Endothelial cell (in vitro differentiated cells): Measurements from ENCODE around the gene TINAG. TPM values are rescaled to one million over a fixed set of nuclear protein-coding genes. Genes with fewer than 3 reads are reported as not detected.

ENCODE experiments used
- DNase-seq: peaks from one replicate; pipeline ENCODE4 v3.0.0; 2021; ENCODE audit warnings: low spot score
- H3K27ac Mint-ChIP-seq: one replicate; pipeline ENCODE4 v1.8.0; 2021; ENCODE audit warnings: mixed read lengths, inconsistent platforms; ENCODE audit not compliant: unreplicated experiment
- H3K27me3 Mint-ChIP-seq: one replicate; pipeline ENCODE4 v1.8.0; 2021; ENCODE audit warnings: mild to moderate bottlenecking, moderate library complexity, mixed read lengths, inconsistent platforms; ENCODE audit not compliant: unreplicated experiment
- H3K36me3 Mint-ChIP-seq: one replicate; pipeline ENCODE4 v1.8.0; 2021; ENCODE audit warnings: mild to moderate bottlenecking, low read depth, mixed read lengths, inconsistent platforms; ENCODE audit not compliant: unreplicated experiment
- H3K4me1 Mint-ChIP-seq: one replicate; pipeline ENCODE4 v1.8.0; 2021; ENCODE audit warnings: mild to moderate bottlenecking, mixed read lengths, inconsistent platforms; ENCODE audit not compliant: unreplicated experiment
- H3K4me3 Mint-ChIP-seq: one replicate; pipeline ENCODE4 v1.8.0; 2021; ENCODE audit warnings: mild to moderate bottlenecking, mixed read lengths, inconsistent platforms; ENCODE audit not compliant: unreplicated experiment
- H3K9me3 Mint-ChIP-seq: one replicate; pipeline ENCODE4 v1.8.0; 2021; ENCODE audit warnings: mixed read lengths, inconsistent platforms; ENCODE audit not compliant: unreplicated experiment
- total RNA-seq: library from RNA; stranded (reverse); fragmentation: NEBNext Ultra II Directional; extraction: Animal tissue kit (Norgen Biotek cat#: 25700); gene quantifications from one replicate; pipeline ENCODE4 v1.2.1, GENCODE V29; 2021; ENCODE audit not compliant: unreplicated experiment
- TF ChIP-seq, protein P1 (sequence below): fragments of 200-600 bp; sonication (generic); IDR thresholded peaks from one replicate; pipeline ENCODE4 v1.5.0; 2021; ENCODE audit warnings: antibody characterized with exemption; ENCODE audit not compliant: unreplicated experiment

TINAG gene
- total RNA-seq, 1 donor from 2014 or later, result not detected

DNA sequence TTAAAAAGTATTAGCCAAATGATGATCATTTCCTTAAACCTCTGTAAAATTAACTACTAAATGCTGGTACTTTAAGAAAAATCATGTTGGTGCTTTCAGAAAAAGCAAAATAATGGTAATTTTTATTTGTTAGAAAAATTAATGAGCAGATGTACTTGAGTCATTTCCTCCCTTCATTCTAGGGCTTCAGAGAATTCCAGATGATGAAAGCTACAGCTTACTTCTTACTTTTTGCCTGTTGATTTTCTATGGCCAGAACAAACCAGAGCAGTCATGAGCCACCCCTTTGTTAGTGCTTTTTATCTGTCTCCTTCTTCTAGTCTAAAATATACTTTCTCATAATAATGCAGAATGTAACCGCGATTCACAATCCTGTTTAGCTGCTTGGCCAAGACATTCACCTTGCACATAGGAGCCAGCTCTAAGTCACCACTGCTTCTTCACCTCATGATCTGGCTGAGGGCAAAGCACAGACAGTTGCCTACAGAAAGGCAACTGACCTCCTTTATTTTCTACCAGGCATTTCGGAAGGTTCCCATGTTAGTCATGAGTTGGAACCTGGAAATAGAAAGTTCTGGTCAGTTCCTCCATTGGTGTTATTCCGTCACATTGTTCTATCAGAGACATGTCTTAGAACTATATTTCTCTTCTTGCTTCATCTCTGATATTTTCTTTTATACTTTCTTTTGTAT, 43.5 kb upstream of the TINAG start:
- peaks cover 4% of the 10 kb centered on the region for H3K4me1 Mint-ChIP-seq
- no peaks in the 10 kb centered on the region for H3K9me3 Mint-ChIP-seq
- H3K36me3 Mint-ChIP-seq, result no peaks in the 10 kb centered on the region
- DNase-seq, result no peak
- TF ChIP-seq, protein P1, sequence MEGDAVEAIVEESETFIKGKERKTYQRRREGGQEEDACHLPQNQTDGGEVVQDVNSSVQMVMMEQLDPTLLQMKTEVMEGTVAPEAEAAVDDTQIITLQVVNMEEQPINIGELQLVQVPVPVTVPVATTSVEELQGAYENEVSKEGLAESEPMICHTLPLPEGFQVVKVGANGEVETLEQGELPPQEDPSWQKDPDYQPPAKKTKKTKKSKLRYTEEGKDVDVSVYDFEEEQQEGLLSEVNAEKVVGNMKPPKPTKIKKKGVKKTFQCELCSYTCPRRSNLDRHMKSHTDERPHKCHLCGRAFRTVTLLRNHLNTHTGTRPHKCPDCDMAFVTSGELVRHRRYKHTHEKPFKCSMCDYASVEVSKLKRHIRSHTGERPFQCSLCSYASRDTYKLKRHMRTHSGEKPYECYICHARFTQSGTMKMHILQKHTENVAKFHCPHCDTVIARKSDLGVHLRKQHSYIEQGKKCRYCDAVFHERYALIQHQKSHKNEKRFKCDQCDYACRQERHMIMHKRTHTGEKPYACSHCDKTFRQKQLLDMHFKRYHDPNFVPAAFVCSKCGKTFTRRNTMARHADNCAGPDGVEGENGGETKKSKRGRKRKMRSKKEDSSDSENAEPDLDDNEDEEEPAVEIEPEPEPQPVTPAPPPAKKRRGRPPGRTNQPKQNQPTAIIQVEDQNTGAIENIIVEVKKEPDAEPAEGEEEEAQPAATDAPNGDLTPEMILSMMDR, result no peak
- no peak overlapping the region for H3K27ac Mint-ChIP-seq
- H3K27me3 Mint-ChIP-seq, result no peaks in the 10 kb centered on the region
- H3K4me3 Mint-ChIP-seq, result no peak overlapping the region

DNA sequence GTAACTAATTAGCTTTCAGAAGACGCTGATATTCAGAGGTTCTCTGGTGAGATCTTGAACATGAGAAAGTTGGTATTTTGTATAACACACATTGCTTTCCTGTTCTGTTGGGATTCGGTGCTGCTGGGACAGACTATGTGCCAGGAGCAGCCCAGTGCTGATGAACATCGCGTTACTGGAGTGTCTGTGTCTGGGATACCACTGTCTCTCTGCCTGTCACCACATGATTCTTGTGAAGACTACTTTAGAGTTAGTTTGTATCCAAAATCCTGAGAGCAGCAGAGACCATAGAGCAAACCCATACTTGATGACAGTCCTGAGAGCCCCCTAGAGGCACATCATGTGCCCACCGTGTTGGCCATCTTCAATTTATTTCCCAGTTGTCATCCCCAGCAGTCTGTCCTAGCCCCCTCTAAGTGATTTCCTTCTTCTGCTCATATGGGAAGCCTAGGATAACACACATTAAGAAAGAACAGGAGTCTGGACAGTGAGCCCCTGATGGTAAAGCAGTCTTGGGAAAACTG, 41.8 kb upstream of the TINAG start:
- no peaks in the 10 kb centered on the region for H3K36me3 Mint-ChIP-seq
- no peaks in the 10 kb centered on the region for H3K9me3 Mint-ChIP-seq
- TF ChIP-seq, protein P1, result peak; percentile 14
- no peak overlapping the region for H3K27ac Mint-ChIP-seq
- H3K27me3 Mint-ChIP-seq, result no peaks in the 10 kb centered on the region
- H3K4me1 Mint-ChIP-seq, result peaks cover 4% of the 10 kb centered on the region
- peak; percentile 9 for DNase-seq
- H3K4me3 Mint-ChIP-seq, result no peak overlapping the region

DNA sequence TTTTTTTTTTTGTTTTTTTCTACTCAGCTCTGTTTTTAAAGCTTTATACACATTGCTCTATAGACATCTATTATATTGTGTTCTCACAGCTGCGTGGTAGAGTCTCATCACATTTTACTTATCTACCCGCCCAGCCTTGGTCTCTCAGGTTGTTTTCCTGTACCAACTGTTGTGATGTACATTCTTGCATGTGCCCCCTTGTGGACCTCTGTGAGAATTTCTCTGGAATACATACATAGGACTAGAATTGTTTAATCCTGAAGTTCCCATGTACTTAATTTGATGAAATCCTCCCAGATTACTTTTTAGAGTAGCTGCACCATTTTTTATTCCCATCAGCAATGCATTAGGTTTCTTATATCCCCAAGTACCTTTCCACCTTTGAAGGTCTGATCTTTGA, 40.4 kb upstream of the TINAG start:
- H3K27me3 Mint-ChIP-seq, result no peaks in the 10 kb centered on the region
- no peaks in the 10 kb centered on the region for H3K36me3 Mint-ChIP-seq
- no peaks in the 10 kb centered on the region for H3K9me3 Mint-ChIP-seq
- TF ChIP-seq, protein P1, result peak; percentile 54
- no peak overlapping the region for H3K27ac Mint-ChIP-seq
- DNase-seq, result peak; percentile 51
- peaks cover 4% of the 10 kb centered on the region for H3K4me1 Mint-ChIP-seq
- H3K4me3 Mint-ChIP-seq, result no peak overlapping the region

DNA sequence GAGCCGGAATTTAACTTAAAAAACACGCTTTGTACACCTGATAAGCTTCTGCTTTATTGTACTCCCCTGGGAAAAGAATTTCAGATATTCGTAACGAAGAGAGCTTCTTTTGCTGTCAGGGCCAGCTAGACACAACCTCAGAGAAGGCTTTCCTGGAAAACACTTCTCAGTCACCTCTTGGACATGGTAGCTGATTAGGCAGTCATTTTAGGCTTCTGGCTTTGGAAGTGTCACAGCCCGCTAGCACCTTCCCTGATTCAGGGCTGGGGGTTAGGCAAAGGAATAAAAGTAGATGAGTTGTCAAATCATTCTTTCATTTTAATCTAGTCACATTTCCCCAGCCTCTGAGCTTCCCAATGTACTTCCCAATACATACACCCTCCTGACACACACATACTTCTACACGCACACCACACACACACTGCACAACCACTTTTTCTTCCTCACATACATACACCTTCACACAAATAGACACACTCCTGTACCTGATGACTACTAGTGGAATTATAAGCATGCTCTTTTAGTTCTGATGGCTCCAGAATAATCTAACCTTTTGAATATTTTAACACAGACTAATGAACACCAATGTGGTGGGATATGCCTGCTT, 34.9 kb upstream of the TINAG start:
- Mint-ChIP-seq H3K27ac (no peak overlapping the region), H3K9me3 (no peaks in the 10 kb centered on the region), H3K4me1 (peaks cover 4% of the 10 kb centered on the region), H3K27me3 (no peaks in the 10 kb centered on the region), H3K4me3 (no peak overlapping the region), H3K36me3 (no peaks in the 10 kb centered on the region)
- TF ChIP-seq, protein P1, result no peak
- no peak for DNase-seq

DNA sequence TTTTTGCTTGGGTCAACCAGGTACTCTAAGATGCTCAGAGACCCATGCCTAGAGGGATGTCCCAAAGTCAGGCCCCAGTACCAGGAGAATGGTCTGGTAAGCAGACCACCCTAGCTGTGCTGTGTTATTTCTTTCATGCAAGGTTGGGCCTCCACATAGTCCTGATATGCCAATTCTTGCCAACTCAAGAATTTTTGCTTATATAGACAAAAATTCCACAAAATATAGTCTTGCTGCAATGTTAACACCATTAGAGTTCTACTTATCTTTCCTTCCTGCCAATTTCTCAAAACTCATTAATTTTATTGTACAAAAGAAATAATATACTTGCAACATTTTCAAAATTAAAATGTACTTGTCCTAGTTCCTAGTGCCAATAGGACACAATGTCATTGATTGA, 33.9 kb upstream of the TINAG start:
- no peak for DNase-seq
- Mint-ChIP-seq H3K27ac (no peak overlapping the region), H3K4me3 (no peak overlapping the region), H3K36me3 (no peaks in the 10 kb centered on the region), H3K9me3 (no peaks in the 10 kb centered on the region), H3K4me1 (no peaks in the 10 kb centered on the region), H3K27me3 (peaks cover 1% of the 10 kb centered on the region)
- TF ChIP-seq, protein P1, result no peak
